Mucosa of descending colon (tissue), 3 donors: ENCODE measurements around the gene FOXM1. TPM values are rescaled to one million over a fixed set of nuclear protein-coding genes. Genes with fewer than 3 reads are reported as not detected.

Experiments used
- ATAC-seq: fragments of 200-7000 bp; cut with Tn5 transposase; one replicate; pipeline ENCODE4 v1.9.1; 2020; ENCODE audit warnings: mild to moderate bottlenecking, moderate library complexity
- DNase-seq, 3 donors: peaks; one replicate each; pipeline ENCODE4 v3.0.0-alpha.2; 2020
- H3K36me3 ChIP-seq: fragments of 200-600 bp; one replicate; pipeline ENCODE4 v1.8.0; 2021; ENCODE audit warnings: low read depth, mild to moderate bottlenecking
- H3K4me1 ChIP-seq: fragments of 200-600 bp; one replicate; pipeline ENCODE4 v1.8.0; 2021; ENCODE audit warnings: low read depth, mild to moderate bottlenecking
- H3K4me3 ChIP-seq: fragments of 200-600 bp; one replicate; pipeline ENCODE4 v1.8.0; 2021; ENCODE audit warnings: mild to moderate bottlenecking
- H3K9me3 ChIP-seq: fragments of 200-600 bp; one replicate; pipeline ENCODE4 v1.8.0; 2021; ENCODE audit warnings: mild to moderate bottlenecking
- CTCF ChIP-seq: fragments of 200-600 bp; IDR thresholded peaks from one replicate; pipeline ENCODE4 v1.8.0; 2022; ENCODE audit warnings: antibody characterized with exemption, mild to moderate bottlenecking
- intact Hi-C, 2 donors: fragments of 100-400 bp; cut with DNase I in 1 of 2; cut with micrococcal nuclease in 1 of 2; formaldehyde crosslinking; loops; one replicate each; pipeline versions ENCODE4 v1.11.0 to v1.11.1; 2022; cut with DNase I, micrococcal nuclease
- total RNA-seq, 3 donors: library from RNA; stranded (reverse); fragmentation: NEBNext Ultra II Directional in 2 of 3; extraction: Animal tissue kit (Norgen Biotek cat#: 25700) in 2 of 3; gene quantifications; one replicate each; pipeline versions ENCODE4 v1.2.1 to v1.2.4, GENCODE V29; 2021 to 2023
- donor health status: DM: no; HTN: no; CAD: no; lungs with moderate emphysema.
- donor health status: DM: no; HTN: no; CAD: no.
- donor health status: DM: no; HTN: yes; CAD: no.

Gene FOXM1
- total RNA-seq, 3 donors from 2014 or later = 6.3 to 30.0 (median 7.7) TPM

- Histone ChIP-seq H3K36me3 (no peaks in the 10 kb centered on the region), H3K9me3 (no peaks in the 10 kb centered on the region), H3K4me3 (no peak overlapping the region), H3K4me1 (peaks cover 5% of the 10 kb centered on the region)
- no peak for TF ChIP-seq CTCF
- ATAC-seq (no peak), DNase-seq (no peak)
- intact Hi-C loops = no loop called here
Observed at GRCh38 chr12:2860170-2860569, 16.8 kb downstream of the FOXM1 start.

- DNase-seq = no peak
- Histone ChIP-seq H3K4me1 (peaks cover 14% of the 10 kb centered on the region), H3K4me3 (no peak overlapping the region), H3K36me3 (no peaks in the 10 kb centered on the region), H3K9me3 (no peaks in the 10 kb centered on the region)
- intact Hi-C loops = loop anchor here in 1 of 2 donors (5.0 kb wide), 1 partner anchor 183 kb away; no protein-coding TSS in a partner anchor
- ATAC-seq = no peak
- TF ChIP-seq CTCF = no peak
Observed at GRCh38 chr12:2858944-2859421, 18.0 kb downstream of the FOXM1 start.

GRCh38 chr12:2858334-2858733 is 18.6 kb downstream of the FOXM1 start:
- H3K36me3 ChIP-seq = no peaks in the 10 kb centered on the region
- H3K4me1 ChIP-seq = peaks cover 18% of the 10 kb centered on the region
- TF ChIP-seq CTCF = no peak
- no peak overlapping the region for H3K4me3 ChIP-seq
- intact Hi-C loops = loop anchor here in 1 of 2 donors (5.0 kb wide), 1 partner anchor 184 kb away; no protein-coding TSS in a partner anchor
- H3K9me3 ChIP-seq = no peaks in the 10 kb centered on the region
- no peak for ATAC-seq
- no peak for DNase-seq

- no peaks in the 10 kb centered on the region for H3K9me3 ChIP-seq
- peaks cover 18% of the 10 kb centered on the region for H3K4me1 ChIP-seq
- no peak overlapping the region for H3K4me3 ChIP-seq
- DNase-seq = no peak
- TF ChIP-seq CTCF = no peak
- H3K36me3 ChIP-seq = no peaks in the 10 kb centered on the region
- ATAC-seq = no peak
- intact Hi-C loops = loop anchor here in 1 of 2 donors (5.0 kb wide), 1 partner anchor 185 kb away; no protein-coding TSS in a partner anchor
Observed at GRCh38 chr12:2857576-2857975, 19.4 kb downstream of the FOXM1 start.

GRCh38 chr12:2857021-2857431 is 19.9 kb downstream of the FOXM1 start, which contains the start of gene TEX52:
TEX52 (minus strand) TSS chr12:2857039; CDS start chr12:2857026, 13 bp downstream.
- no peak for ATAC-seq
- Histone ChIP-seq H3K9me3 (no peaks in the 10 kb centered on the region), H3K4me3 (no peak within 1 kb of the TSS), H3K36me3 (no peaks in the 10 kb centered on the region), H3K4me1 (peaks cover 18% of the 10 kb centered on the region)
- intact Hi-C loops = loop anchor here in 1 of 2 donors (5.0 kb wide), 1 partner anchor 185 kb away; no protein-coding TSS in a partner anchor
- TF ChIP-seq CTCF = no peak
- no peak for DNase-seq
